Neural progenitor cell (in vitro differentiated cells): ENCODE results near the gene AEN.

Experiments used
- CTCF ChIP-seq: fragments of 200-600 bp; sonication (generic); IDR thresholded peaks from 2 replicates; pipeline ENCODE4 v1.5.1; 2017; ENCODE audit warnings: antibody characterized with exemption, mild to moderate bottlenecking
- EZH2 ChIP-seq: fragments of 200-600 bp; sonication (generic); IDR thresholded peaks from 2 replicates; pipeline ENCODE4 v1.6.1; 2017; ENCODE audit warnings: antibody characterized with exemption, mild to moderate bottlenecking, moderate library complexity

- TF ChIP-seq CTCF (no peak), EZH2 (no peak)
Observed at GRCh38 chr15:88641959-88642452, 20.9 kb downstream of the AEN start.
